GM12878 (cell line): ENCODE measurements around the gene PDE11A. TPM values are rescaled to one million over a fixed set of nuclear protein-coding genes. Genes with fewer than 3 reads are reported as not detected.

Source experiments
- ATAC-seq: fragments of 200-7000 bp; cut with Tn5 transposase; 3 replicates; pipeline ENCODE4 v1.9.1; 2020; ENCODE audit warnings: mild to moderate bottlenecking, moderate library complexity
- BruUV-seq: library from RNA; stranded (reverse); fragments of 400-500 nt; replicated peaks from 2 replicates; lab custom pipeline; 2021; lab: Mats Ljungman, UMichigan
- CTCF ChIA-PET: fragments of 300-600 bp; sonication (Branson Sonifier 250); formaldehyde crosslinking; extraction: SDS; loops from one replicate; lab custom pipeline; 2021; ENCODE audit warnings: inconsistent platforms; lab: Yijun Ruan, JAX
- POLR2A ChIA-PET: fragments of 350-600 bp; formaldehyde crosslinking; extraction: SDS; loops from one replicate; lab custom pipeline; 2021; ENCODE audit warnings: inconsistent platforms; lab: Charles Lee
- RAD21 ChIA-PET: fragments of 300-600 bp; sonication (Branson Sonifier 250); formaldehyde crosslinking; loops from one replicate; lab custom pipeline; 2023; ENCODE audit warnings: antibody characterized with exemption; ENCODE audit not compliant: unreplicated experiment; lab: Charles Lee
- SMC1A ChIA-PET: fragments of 300-600 bp; sonication (Branson Sonifier 250); formaldehyde crosslinking; loops from one replicate; lab custom pipeline; 2023; ENCODE audit not compliant: unreplicated experiment, uncharacterized antibody; lab: Charles Lee
- DNase-seq: peaks from one replicate; pipeline ENCODE4 v3.0.0-alpha.2; 2011; ENCODE audit warnings: low read depth, low spot score
- FAIRE-seq: peaks from 3 replicates; lab custom pipeline; 2011; peaks lifted over from hg19 to GRCh38; lab: Jason Lieb, UNC
- H2AFZ ChIP-seq: 2 replicates; pipeline ENCODE4 v1.6.0; 2011; ENCODE audit warnings: low read depth, low read length, control low read depth; ENCODE audit not compliant: control insufficient read depth
- H3K27ac ChIP-seq: 2 replicates; pipeline ENCODE4 v1.5.1; 2011; ENCODE audit warnings: control low read depth; ENCODE audit not compliant: control insufficient read depth, insufficient read depth
- H3K27me3 ChIP-seq, 2 experiments: replicated peaks in 1 of 2; 2 replicates each; pipeline versions ENCODE4 v1.6.0 to v1.6.1; 2011; ENCODE audit warnings: low read length in 1 of 2; ENCODE audit not compliant: control insufficient read depth in 2 of 2, insufficient read depth in 2 of 2
- H3K36me3 ChIP-seq, 2 experiments: 2 replicates each; pipeline ENCODE4 v1.5.1; 2011; ENCODE audit warnings: low read length in 1 of 2; ENCODE audit not compliant: control insufficient read depth in 2 of 2, insufficient read depth in 2 of 2
- H3K4me1 ChIP-seq: 2 replicates; pipeline ENCODE4 v1.6.1; 2011; ENCODE audit warnings: mild to moderate bottlenecking, low read length, moderate library complexity, mixed read lengths; ENCODE audit not compliant: control insufficient read depth, insufficient read depth
- H3K4me2 ChIP-seq: 2 replicates; pipeline ENCODE4 v1.6.0; 2011; ENCODE audit warnings: control low read depth; ENCODE audit not compliant: control insufficient read depth, insufficient read depth
- H3K4me3 ChIP-seq: fragments of 200-600 bp; sonication (generic); 2 replicates; pipeline ENCODE4 v1.5.1; 2016
- H3K79me2 ChIP-seq: 2 replicates; pipeline ENCODE4 v1.6.0; 2011; ENCODE audit warnings: low read length; ENCODE audit not compliant: control insufficient read depth, insufficient read depth
- H3K9ac ChIP-seq: 2 replicates; pipeline ENCODE4 v1.8.0; 2011; ENCODE audit warnings: low read length, control low read depth, mixed read lengths; ENCODE audit not compliant: control insufficient read depth, insufficient read depth
- H3K9me3 ChIP-seq: replicated peaks from 3 replicates; pipeline ENCODE4 v1.5.1; 2011; ENCODE audit warnings: mild to moderate bottlenecking, low read length; ENCODE audit not compliant: control insufficient read depth, insufficient read depth
- H4K20me1 ChIP-seq: 2 replicates; pipeline ENCODE4 v1.6.0; 2011; ENCODE audit not compliant: control insufficient read depth, insufficient read depth
- ATF7 ChIP-seq: fragments of 450-650 bp; IDR thresholded peaks from 2 replicates; pipeline ENCODE4 v1.6.1; 2016; ENCODE audit warnings: low read depth, mild to moderate bottlenecking
- EGR1 ChIP-seq, 2 experiments: IDR thresholded peaks; 1 replicate in 1 of 2; 2 replicates in 1 of 2; pipeline ENCODE4 v1.6.1; 2011 to 2012; ENCODE audit warnings: low read depth in 2 of 2, low read length in 2 of 2, borderline replicate concordance in 1 of 2, mild to moderate bottlenecking in 1 of 2, moderate library complexity in 1 of 2
- EZH2 ChIP-seq: IDR thresholded peaks from 2 replicates; pipeline ENCODE4 v1.6.1; 2012; ENCODE audit warnings: low read depth, mild to moderate bottlenecking, control low read depth, inconsistent platforms, low read length, borderline replicate concordance; ENCODE audit not compliant: control insufficient read depth
- FOXM1 ChIP-seq: IDR thresholded peaks from 2 replicates; pipeline ENCODE4 v1.6.1; 2012; ENCODE audit warnings: low read depth, mild to moderate bottlenecking, inconsistent platforms, low read length, moderate library complexity
- HCFC1 ChIP-seq: fragments of 150-350 bp; IDR thresholded peaks from 2 replicates; pipeline ENCODE4 v1.6.1; 2014; ENCODE audit warnings: low read length
- HDGF ChIP-seq: fragments of 450-650 bp; IDR thresholded peaks from 2 replicates; pipeline ENCODE4 v1.6.1; 2016; ENCODE audit warnings: antibody characterized with exemption
- MAX ChIP-seq: IDR thresholded peaks from 2 replicates; pipeline ENCODE4 v1.6.1; 2012; ENCODE audit warnings: low read depth, low read length, improper control_type of control experiment
- MYC ChIP-seq: IDR thresholded peaks from 2 replicates; pipeline ENCODE4 v1.6.1; 2011; ENCODE audit warnings: mild to moderate bottlenecking, low read length, moderate library complexity, inconsistent platforms; ENCODE audit not compliant: insufficient read depth, insufficient replicate concordance, insufficient read length, severe bottlenecking
- NBN ChIP-seq: fragments of 450-650 bp; IDR thresholded peaks from 2 replicates; pipeline ENCODE4 v1.6.1; 2016
- NFIC ChIP-seq: IDR thresholded peaks from 2 replicates; pipeline ENCODE4 v1.6.1; 2012; ENCODE audit warnings: low read depth, mild to moderate bottlenecking, inconsistent platforms, low read length, moderate library complexity
- NFYA ChIP-seq: IDR thresholded peaks from 2 replicates; pipeline ENCODE4 v1.6.1; 2011; ENCODE audit warnings: low read depth, mild to moderate bottlenecking, low read length, improper control_type of control experiment, borderline replicate concordance
- NRF1 ChIP-seq: conservative IDR thresholded peaks from 2 replicates; pipeline ENCODE4 v1.6.1; 2011; ENCODE audit warnings: mild to moderate bottlenecking, low read depth, low read length, improper control_type of control experiment
- PML ChIP-seq: IDR thresholded peaks from 2 replicates; pipeline ENCODE4 v1.6.1; 2012; ENCODE audit warnings: low read length, inconsistent platforms
- SMAD5 ChIP-seq: IDR thresholded peaks from 2 replicates; pipeline ENCODE4 v1.6.1; 2016; ENCODE audit warnings: antibody characterized with exemption, low read depth
- SREBF1 ChIP-seq: IDR thresholded peaks from 2 replicates; pipeline ENCODE4 v1.6.1; 2012; ENCODE audit warnings: mild to moderate bottlenecking, low read length
- TAF1 ChIP-seq: IDR thresholded peaks from 2 replicates; pipeline ENCODE4 v1.6.1; 2011; ENCODE audit warnings: mild to moderate bottlenecking, low read depth, low read length, borderline replicate concordance
- TCF12 ChIP-seq: IDR thresholded peaks from 2 replicates; pipeline ENCODE4 v1.6.1; 2011; ENCODE audit warnings: low read depth, mild to moderate bottlenecking, low read length
- ZNF24 ChIP-seq: fragments of 450-650 bp; IDR thresholded peaks from 2 replicates; pipeline ENCODE4 v1.6.1; 2017; ENCODE audit warnings: antibody characterized with exemption, mild to moderate bottlenecking
- WGBS: methylation state at CpG from one replicate; pipeline ENCODE4 v1.1.6; 2016; ENCODE audit warnings: low lambda C conversion rate; ENCODE audit not compliant: insufficient replicate concordance, insufficient coverage; ENCODE audit errors: missing lambda C conversion rate; 5-methylcytosine and 5-hydroxymethylcytosine counted together
- in situ Hi-C: fragments of 300-500 bp; cut with MboI; formaldehyde crosslinking; loops from 9 replicates; pipeline ENCODE4 v1.14.3; 2018; ENCODE audit warnings: mixed read lengths
- intact Hi-C: fragments of 100-400 bp; cut with micrococcal nuclease; formaldehyde crosslinking; loops from one replicate; pipeline ENCODE4 v1.14.2; 2022; ENCODE audit not compliant: unreplicated experiment
- polyA plus RNA-seq, 11 experiments: library from polyadenylated mRNA; depleted of rRNA in 4 of 11; unstranded in 6 of 11; stranded (reverse) in 5 of 11; fragments of >200 nt; fragmentation: Nextera tagmentation in 4 of 11; fragmentation: Illumina TruSeq in 1 of 11; extraction: Ambion mirVana in 4 of 11; extraction: Trizol in 1 of 11; gene quantifications; 1 replicate in 1 of 11; 2 replicates in 10 of 11; pipeline versions ENCODE4 v1.2.1 to v1.2.3, GENCODE V29; 2011 to 2016; ENCODE audit warnings: inconsistent platforms in 2 of 11, missing spikeins in 2 of 11, low read depth in 1 of 11
- total RNA-seq, 4 experiments: library from RNA; depleted of rRNA in 3 of 4; stranded (reverse); fragments of >200 nt in 3 of 4; fragmentation: Illumina TruSeq in 1 of 4; extraction: Trizol in 1 of 4; gene quantifications; 2 replicates each; pipeline versions ENCODE4 v1.2.1 to v1.2.3, GENCODE V29; 2013 to 2021

Gene PDE11A
- total and polyA plus RNA-seq, 10 of the 15 experiments (the other 5 are each of a cell fraction or from before 2014, with no cell fraction given) = 0.01 to 0.17 (median 0.06) TPM; not detected in 5

- CTCF ChIA-PET = interaction anchor here (1.1 kb wide), 1 partner anchor 14 kb away, joined by 3 read pairs; no protein-coding TSS in a partner anchor
- RAD21 ChIA-PET = interaction anchor here (1.1 kb wide), 1 partner anchor 9 kb away, joined by 3 read pairs; no protein-coding TSS in a partner anchor
Observed at GRCh38 chr2:177782613-177783012, 290.0 kb downstream of the PDE11A start.

GRCh38 chr2:177778472-177778871 lies 294.1 kb downstream of the PDE11A start:
- Histone ChIP-seq H2AFZ (no peak overlapping the region), H3K4me2 (no peak overlapping the region), H3K27me3 (no peaks in the 10 kb centered on the region), H3K9ac (no peak overlapping the region), H3K27ac (no peak overlapping the region), H3K79me2 (no peaks in the 10 kb centered on the region), H3K4me3 (no peak overlapping the region)
- no peak for ATAC-seq
- no peak for FAIRE-seq
- BruUV-seq = no TSS peak
- no peak for TF ChIP-seq HCFC1
- no peak for TF ChIP-seq SMAD5
- TF ChIP-seq NBN = no peak
- no peak for TF ChIP-seq FOXM1
- no peak for TF ChIP-seq EZH2
- TF ChIP-seq TCF12 = no peak
- TF ChIP-seq, all 136 proteins: peak for 0
- Histone ChIP-seq H3K36me3 (no peaks in the 10 kb centered on the region), H3K4me1 (no peaks in the 10 kb centered on the region), H4K20me1 (no peaks in the 10 kb centered on the region), H3K9me3 (no peaks in the 10 kb centered on the region)
- 50% methylated on average over 5 of the region's 5 CpGs for WGBS
- ChIA-PET POLR2A (no interaction called here), SMC1A (no interaction called here), RAD21 (interaction anchor here (0.6 kb wide), 1 partner anchor 64 kb away, joined by 3 read pairs; no protein-coding TSS in a partner anchor), CTCF (interaction anchor here (0.8 to 0.9 kb wide), 2 partner anchors 21 to 22 kb away, joined by 3 to 4 read pairs; no protein-coding TSS in a partner anchor)
- no peak for DNase-seq
- in situ Hi-C loops (no loop called here), intact Hi-C loops (no loop called here)

More at GRCh38 chr2:177782613-177783012, 290.0 kb downstream of the PDE11A start:
- no TSS peak for BruUV-seq
- intact Hi-C loops = no loop called here
- POLR2A ChIA-PET = no interaction called here
- H3K79me2 ChIP-seq = no peaks in the 10 kb centered on the region
- H4K20me1 ChIP-seq = no peaks in the 10 kb centered on the region
- DNase-seq (no peak), ATAC-seq (no peak), FAIRE-seq (no peak)
- H3K9me3 ChIP-seq = no peaks in the 10 kb centered on the region
- no peak overlapping the region for H3K4me3 ChIP-seq
- no peak overlapping the region for H3K27ac ChIP-seq
- no peaks in the 10 kb centered on the region for H3K4me1 ChIP-seq
- H3K9ac ChIP-seq = no peak overlapping the region
- SMC1A ChIA-PET = interaction anchor here (0.6 kb wide), 1 partner anchor 19 kb away, joined by 3 read pairs; no protein-coding TSS in a partner anchor
- H3K4me2 ChIP-seq = no peak overlapping the region
- H2AFZ ChIP-seq = no peak overlapping the region
- in situ Hi-C loops = no loop called here
- no peaks in the 10 kb centered on the region for H3K36me3 ChIP-seq
- TF ChIP-seq ATF7 = no peak
- no peak for TF ChIP-seq NFIC
- TF ChIP-seq HDGF = no peak
- TF ChIP-seq TAF1 = no peak
- TF ChIP-seq NFYA = no peak
- TF ChIP-seq ZNF24 = no peak
- no peak for TF ChIP-seq NRF1
- no peak for TF ChIP-seq SREBF1
- TF ChIP-seq MYC = no peak
- no peak for TF ChIP-seq PML
- no peak for TF ChIP-seq EGR1 (IDR thresholded peaks at IDR 0.05; ENCODE audit: borderline replicate concordance in 1 of 2, low read depth in 2 of 2, low read length in 2 of 2)
- no peak for TF ChIP-seq MAX
- H3K27me3 ChIP-seq = no peaks in the 10 kb centered on the region
